GM08714 (cell line): ENCODE data around the gene MATCAP1.
A peak's percentile ranks its signal among the peaks of the same experiment; 100 is the strongest.

ENCODE experiments used
- H3K4me3 ChIP-seq: fragments of 200-500 bp; sonication (Bioruptor generic); 2 replicates; pipeline ENCODE4 v1.5.1; 2014; ENCODE audit warnings: mild to moderate bottlenecking, low read length, inconsistent platforms
- ZNF274 ChIP-seq: IDR thresholded peaks from 2 replicates; pipeline ENCODE4 v1.6.1; 2012; ENCODE audit warnings: mild to moderate bottlenecking, low read depth, low read length

The MATCAP1 gene

GRCh38 chr16:67166598-67167168 is 17.1 kb downstream of the MATCAP1 start:
- no peak for TF ChIP-seq ZNF274
- no peak overlapping the region for H3K4me3 ChIP-seq

DNA sequence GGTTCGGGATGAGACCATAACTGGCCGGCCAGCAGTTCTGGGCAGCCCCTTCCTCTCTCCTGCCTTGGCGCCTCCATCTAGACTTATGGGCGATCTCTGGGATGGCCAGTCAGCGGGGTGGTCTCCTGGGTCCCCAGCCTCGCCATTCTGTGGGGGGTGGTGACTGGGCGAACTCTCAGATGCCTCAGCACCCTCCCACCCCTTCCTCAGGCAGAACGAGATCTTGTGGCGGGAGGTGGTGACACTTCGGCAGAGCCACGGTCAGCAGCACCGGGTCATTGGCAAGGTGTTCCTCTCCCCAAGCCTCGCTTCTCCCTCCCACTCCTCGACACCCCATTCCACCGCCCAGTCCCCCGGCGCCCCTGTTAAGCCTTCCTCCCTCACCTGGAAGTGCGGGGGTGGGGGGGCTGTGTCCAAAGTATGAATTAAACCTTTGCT is 17.6 kb downstream of the MATCAP1 start:
- H3K4me3 ChIP-seq = no peak overlapping the region
- no peak for TF ChIP-seq ZNF274

GRCh38 chr16:67165121-67166078 is 18.4 kb downstream of the MATCAP1 start:
- H3K4me3 ChIP-seq = no peak overlapping the region
- TF ChIP-seq ZNF274 = no peak

GRCh38 chr16:67164599-67165061 is 19.1 kb downstream of the MATCAP1 start, which contains the start of gene HSF4:
TSS of gene HSF4 (plus strand) at chr16:67164745. CDS start at chr16:67164812, 67 bp downstream.
- TF ChIP-seq ZNF274 = no peak
- no peak within 1 kb of the TSS; the same call in 1 of the 2 replicates for H3K4me3 ChIP-seq

- no peak for TF ChIP-seq ZNF274
- H3K4me3 ChIP-seq = no peak overlapping the region; the same call in 1 of the 2 replicates
Observed at GRCh38 chr16:67163999-67164558, 19.7 kb downstream of the MATCAP1 start.

DNA sequence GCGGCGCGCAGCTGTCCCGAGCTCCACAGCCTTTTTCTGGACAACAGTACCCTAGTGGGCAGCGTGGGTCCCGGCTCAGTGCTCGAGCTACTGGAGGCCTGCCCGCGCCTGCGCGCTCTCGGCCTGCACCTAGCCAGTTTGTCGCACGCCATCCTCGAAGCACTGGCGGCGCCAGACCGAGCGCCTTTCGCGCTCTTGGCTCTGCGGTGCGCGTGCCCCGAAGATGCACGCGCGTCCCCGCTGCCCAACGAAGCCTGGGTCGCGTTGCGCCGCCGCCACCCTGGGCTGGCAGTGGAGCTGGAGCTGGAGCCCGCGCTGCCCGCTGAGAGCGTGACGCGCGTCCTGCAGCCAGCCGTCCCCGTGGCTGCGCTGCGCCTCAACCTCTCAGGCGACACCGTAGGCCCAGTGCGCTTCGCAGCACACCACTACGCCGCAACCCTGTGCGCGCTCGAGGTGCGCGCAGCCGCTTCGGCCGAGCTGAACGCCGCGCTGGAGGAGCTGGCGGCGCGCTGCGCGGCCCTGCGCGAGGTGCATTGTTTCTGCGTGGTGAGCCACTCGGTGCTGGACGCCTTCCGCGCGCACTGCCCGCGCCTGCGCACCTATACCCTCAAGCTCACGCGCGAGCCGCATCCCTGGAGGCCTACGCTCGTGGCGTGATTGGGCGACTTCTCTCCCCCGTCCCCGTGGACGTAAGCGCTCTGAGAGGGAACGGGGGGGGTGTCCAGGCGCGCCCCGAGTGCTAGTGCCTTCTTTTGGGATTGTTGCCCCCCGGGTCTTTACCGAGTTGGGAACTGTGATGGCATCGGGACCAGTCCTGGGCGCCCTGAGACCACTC is 20.4 kb downstream of the MATCAP1 start:
- no peak overlapping the region; the same call in 1 of the 2 replicates for H3K4me3 ChIP-seq
- no peak for TF ChIP-seq ZNF274

GRCh38 chr16:67162506-67163163 is 21.1 kb downstream of the MATCAP1 start:
- H3K4me3 ChIP-seq = no peak overlapping the region; the same call in 1 of the 2 replicates

GRCh38 chr16:67161595-67162058 is 22.1 kb downstream of the MATCAP1 start:
- no peak for TF ChIP-seq ZNF274
- H3K4me3 ChIP-seq = no peak overlapping the region

More at GRCh38 chr16:67162506-67163163, 21.1 kb downstream of the MATCAP1 start:
- TF ChIP-seq ZNF274 = no peak

- H3K4me3 ChIP-seq = peak overlapping the region; percentile 88
- no peak for TF ChIP-seq ZNF274
Observed at GRCh38 chr16:67158637-67159600, 24.8 kb downstream of the MATCAP1 start.

- H3K4me3 ChIP-seq = no peak overlapping the region
Observed at GRCh38 chr16:67157892-67158635, 25.7 kb downstream of the MATCAP1 start.

DNA sequence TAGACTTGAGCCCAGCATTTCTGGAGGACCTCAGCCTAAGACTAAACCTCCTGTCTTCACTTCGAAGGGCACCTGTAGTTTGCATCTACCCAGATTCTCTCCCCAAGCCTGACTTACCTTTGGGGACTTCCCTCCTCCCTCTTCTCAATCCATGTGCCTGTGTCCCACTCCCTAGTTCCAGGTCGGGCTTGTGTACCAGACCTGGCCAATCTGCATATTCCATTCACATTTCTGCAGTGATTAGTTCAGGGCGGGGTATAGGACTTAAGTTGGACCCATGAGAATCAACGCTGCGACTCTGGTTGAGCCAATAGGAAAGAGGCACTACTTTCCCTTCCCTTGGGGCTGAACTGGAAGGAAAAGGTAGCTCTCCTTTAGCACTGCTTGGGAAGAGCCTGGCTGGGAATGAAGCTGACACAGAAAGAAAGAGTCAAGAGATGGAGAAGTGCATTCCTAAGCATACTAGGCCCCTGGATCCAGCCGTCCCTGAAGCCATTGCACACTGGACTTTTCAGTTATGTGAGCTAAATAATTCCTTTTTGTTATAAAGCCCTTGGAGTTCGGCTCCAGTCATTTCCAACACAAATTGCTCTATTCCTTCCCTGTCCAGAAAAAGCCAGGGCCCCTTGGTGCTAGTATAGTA is 26.5 kb downstream of the MATCAP1 start:
- no peak for TF ChIP-seq ZNF274
- H3K4me3 ChIP-seq = no peak overlapping the region

More at GRCh38 chr16:67157892-67158635, 25.7 kb downstream of the MATCAP1 start:
- no peak for TF ChIP-seq ZNF274
